CD4-positive, CD25-positive, alpha-beta regulatory T cell (primary cell): Measurements from ENCODE around the gene PLCXD3. TPM values are rescaled to one million over a fixed set of nuclear protein-coding genes. Genes with fewer than 3 reads are reported as not detected.

Source experiments
- ATAC-seq, 2 donors: fragments of 150-1000 bp; cut with Tn5 transposase; one replicate each; pipeline ENCODE4 v1.10.0; 2021; ENCODE audit warnings: low read depth in 2 of 2, moderate number of reproducible peaks in 2 of 2, moderate library complexity in 1 of 2
- DNase-seq, 3 donors: peaks; one replicate each; pipeline versions ENCODE4 v3.0.0 to v3.0.0-alpha.2; 2012 to 2022; ENCODE audit warnings: mixed read lengths in 1 of 3
- H3K27ac ChIP-seq: one replicate; pipeline ENCODE4 v1.7.0; 2013; ENCODE audit warnings: mild to moderate bottlenecking, low read length; ENCODE audit not compliant: insufficient read depth, poor library complexity, severe bottlenecking
- H3K27me3 ChIP-seq: one replicate; pipeline ENCODE4 v1.7.0; 2013; ENCODE audit warnings: low read length; ENCODE audit not compliant: control insufficient read depth, insufficient read depth
- H3K36me3 ChIP-seq: one replicate; pipeline ENCODE4 v1.7.0; 2013; ENCODE audit warnings: mild to moderate bottlenecking, low read length, moderate library complexity; ENCODE audit not compliant: control insufficient read depth, insufficient read depth
- H3K4me1 ChIP-seq: 2 replicates; pipeline ENCODE4 v1.7.0; 2013; ENCODE audit warnings: mild to moderate bottlenecking, low read length; ENCODE audit not compliant: insufficient read depth, control insufficient read depth, poor library complexity, severe bottlenecking
- H3K4me3 ChIP-seq: one replicate; pipeline ENCODE4 v1.7.0; 2013; ENCODE audit warnings: low read depth, mild to moderate bottlenecking, low read length, moderate library complexity
- H3K9me3 ChIP-seq, 2 experiments: 1 replicate in 1 of 2; 2 replicates in 1 of 2; pipeline ENCODE4 v1.7.0; 2013; ENCODE audit warnings: low read length in 2 of 2, mild to moderate bottlenecking in 1 of 2, moderate library complexity in 1 of 2; ENCODE audit not compliant: control insufficient read depth in 2 of 2
- H3K27ac Mint-ChIP-seq, 3 donors: one replicate each; pipeline ENCODE4 v1.8.0; 2020 to 2022; ENCODE audit warnings: mild to moderate bottlenecking in 3 of 3, mixed read lengths in 3 of 3, moderate library complexity in 2 of 3
- H3K27me3 Mint-ChIP-seq: one replicate; pipeline ENCODE4 v1.8.0; 2022; ENCODE audit warnings: mild to moderate bottlenecking, mixed read lengths
- H3K36me3 Mint-ChIP-seq: one replicate; pipeline ENCODE4 v1.8.0; 2020; ENCODE audit warnings: mixed read lengths
- H3K4me1 Mint-ChIP-seq, 4 donors: one replicate each; pipeline ENCODE4 v1.8.0; 2020 to 2022; ENCODE audit warnings: mixed read lengths in 4 of 4, mild to moderate bottlenecking in 1 of 4
- H3K4me3 Mint-ChIP-seq, 4 donors: one replicate each; pipeline ENCODE4 v1.8.0; 2020 to 2022; ENCODE audit warnings: mild to moderate bottlenecking in 4 of 4, mixed read lengths in 4 of 4, moderate library complexity in 3 of 4
- H3K9me3 Mint-ChIP-seq, 7 donors: one replicate each; pipeline ENCODE4 v1.8.0; 2020 to 2022; ENCODE audit warnings: mixed read lengths in 7 of 7, mild to moderate bottlenecking in 3 of 7, moderate library complexity in 2 of 7
- polyA plus RNA-seq, 4 donors: library from polyadenylated mRNA; unstranded; fragments of 300-500 nt; fragmentation: Illumina TruSeq; gene quantifications; one replicate each; pipeline ENCODE4 v1.2.3, GENCODE V29; 2021
- total RNA-seq: library from RNA; stranded (reverse); gene quantifications from one replicate; pipeline ENCODE4 v1.2.3, GENCODE V29; 2022

The PLCXD3 gene
- total and polyA plus RNA-seq, 5 donors from 2014 or later, result not detected

DNA sequence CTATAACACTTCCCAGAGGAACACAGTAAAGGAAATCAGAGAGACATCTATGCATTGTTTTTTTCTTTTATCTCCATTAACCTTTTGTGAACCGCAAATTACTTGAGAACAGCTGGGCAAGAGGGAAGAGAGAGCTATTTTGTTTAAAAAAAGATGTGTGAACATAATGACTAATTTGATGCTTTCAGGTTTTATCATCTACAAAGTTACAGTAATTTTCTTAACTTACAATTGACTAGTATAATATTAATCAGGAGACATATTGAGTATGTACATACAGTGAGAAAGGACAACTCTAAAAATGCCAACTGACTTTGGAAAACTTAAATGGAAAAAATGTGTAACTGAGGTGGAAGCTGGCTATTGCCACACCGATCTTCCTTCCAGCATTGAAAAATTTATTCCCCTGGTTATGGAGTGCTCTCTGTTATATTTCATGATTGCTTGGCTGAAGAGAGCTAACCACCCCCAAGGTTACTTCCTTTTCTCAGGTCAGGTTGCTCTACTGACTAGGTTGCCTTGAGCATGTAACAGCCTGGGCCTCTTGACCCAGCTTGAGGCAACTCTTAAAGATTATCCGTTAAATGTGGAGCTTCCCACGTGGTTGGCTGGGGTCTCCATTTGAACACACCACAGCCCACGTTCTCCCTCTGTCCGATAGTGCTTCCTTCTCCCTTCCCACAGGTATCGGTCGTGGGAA lies 234.4 kb downstream of the PLCXD3 start:
- no peaks in the 10 kb centered on the region for H3K36me3 ChIP-seq
- no peak overlapping the region for H3K4me3 Mint-ChIP-seq
- H3K27me3 ChIP-seq, result no peaks in the 10 kb centered on the region
- ATAC-seq (no peak), DNase-seq (no peak)
- no peaks in the 10 kb centered on the region for H3K27me3 Mint-ChIP-seq
- no peaks in the 10 kb centered on the region for H3K9me3 ChIP-seq
- H3K4me1 ChIP-seq, result no peaks in the 10 kb centered on the region
- H3K4me3 ChIP-seq, result no peak overlapping the region
- H3K9me3 Mint-ChIP-seq, result peaks cover 0 to 6% (median 0%) of the 10 kb centered on the region in 7 donors
- no peaks in the 10 kb centered on the region for H3K36me3 Mint-ChIP-seq
- no peaks in the 10 kb centered on the region for H3K4me1 Mint-ChIP-seq
- H3K27ac Mint-ChIP-seq, result no peak overlapping the region
- no peak overlapping the region for H3K27ac ChIP-seq

DNA sequence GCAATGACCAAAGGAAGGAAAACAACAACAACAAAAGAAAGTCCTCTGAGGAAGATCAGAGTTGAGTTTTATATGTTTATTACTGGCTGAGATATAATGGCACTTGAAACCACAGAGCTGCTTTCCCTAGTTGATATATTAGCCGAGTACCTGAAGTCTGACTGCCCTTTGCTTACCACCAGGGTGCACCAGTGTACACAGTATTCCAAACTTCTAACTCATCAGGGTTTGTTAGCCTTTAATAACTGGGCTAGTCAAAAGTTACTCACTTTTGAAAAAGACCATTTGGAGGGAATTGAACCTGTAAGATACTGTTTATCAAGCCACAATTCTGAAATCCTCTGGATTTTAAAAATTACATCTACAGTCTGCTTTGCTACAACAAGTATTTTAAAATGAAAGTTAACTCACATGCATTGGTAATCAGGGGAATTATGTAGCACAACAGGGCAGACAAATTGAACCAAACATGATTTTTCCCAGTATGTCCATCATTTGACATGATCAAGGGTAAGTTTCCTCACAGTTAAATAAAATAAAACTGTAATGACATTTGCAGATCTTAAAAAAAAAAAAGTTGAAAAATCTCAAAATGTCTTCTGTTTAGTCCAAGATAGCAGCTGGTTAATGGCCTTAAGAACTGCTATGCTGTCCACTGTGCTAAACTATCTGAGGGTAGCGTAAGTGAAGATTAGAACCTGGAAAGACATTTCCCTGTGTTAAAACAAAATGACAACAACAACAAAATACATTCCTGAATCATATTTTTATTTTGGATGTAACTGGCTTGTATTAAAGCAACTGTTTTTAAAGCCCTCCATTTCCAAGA lies 239.8 kb downstream of the PLCXD3 start:
- H3K4me3 ChIP-seq, result no peak overlapping the region
- H3K4me3 Mint-ChIP-seq, result no peak overlapping the region
- H3K36me3 ChIP-seq, result no peaks in the 10 kb centered on the region
- DNase-seq (peak in 1 of 3 donors; percentile 4), ATAC-seq (no peak)
- no peaks in the 10 kb centered on the region for H3K9me3 ChIP-seq
- no peaks in the 10 kb centered on the region for H3K36me3 Mint-ChIP-seq
- H3K4me1 Mint-ChIP-seq, result no peaks in the 10 kb centered on the region
- no peaks in the 10 kb centered on the region for H3K9me3 Mint-ChIP-seq
- no peaks in the 10 kb centered on the region for H3K27me3 ChIP-seq
- H3K27ac Mint-ChIP-seq, result no peak overlapping the region
- no peaks in the 10 kb centered on the region for H3K27me3 Mint-ChIP-seq
- no peak overlapping the region for H3K27ac ChIP-seq
- H3K4me1 ChIP-seq, result no peaks in the 10 kb centered on the region

DNA sequence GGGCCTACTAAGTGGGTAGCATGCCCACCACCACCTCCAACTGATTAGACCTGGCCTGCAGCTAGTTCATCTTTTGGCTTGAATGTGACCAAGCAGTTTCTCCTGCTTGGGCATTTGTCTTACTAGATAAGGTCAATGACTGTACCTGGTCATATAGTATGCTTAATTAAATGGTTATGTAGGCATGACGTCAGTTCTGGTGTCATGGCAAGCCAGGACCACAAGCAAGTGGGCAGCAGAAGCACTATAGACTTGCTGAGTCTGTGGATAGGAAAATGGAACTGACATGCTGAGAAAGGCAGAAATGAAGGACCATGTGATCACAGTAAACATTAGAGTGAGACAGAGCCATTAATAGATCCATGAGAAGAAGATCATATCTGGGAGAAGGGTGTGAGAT lies 241.5 kb downstream of the PLCXD3 start:
- no peaks in the 10 kb centered on the region for H3K27me3 Mint-ChIP-seq
- H3K36me3 ChIP-seq, result no peaks in the 10 kb centered on the region
- no peaks in the 10 kb centered on the region for H3K4me1 ChIP-seq
- DNase-seq (no peak), ATAC-seq (no peak)
- no peaks in the 10 kb centered on the region for H3K9me3 Mint-ChIP-seq
- H3K27ac ChIP-seq, result no peak overlapping the region
- H3K36me3 Mint-ChIP-seq, result no peaks in the 10 kb centered on the region
- no peaks in the 10 kb centered on the region for H3K4me1 Mint-ChIP-seq
- no peak overlapping the region for H3K4me3 Mint-ChIP-seq
- H3K4me3 ChIP-seq, result no peak overlapping the region
- H3K27ac Mint-ChIP-seq, result no peak overlapping the region
- no peaks in the 10 kb centered on the region for H3K9me3 ChIP-seq
- no peaks in the 10 kb centered on the region for H3K27me3 ChIP-seq

DNA sequence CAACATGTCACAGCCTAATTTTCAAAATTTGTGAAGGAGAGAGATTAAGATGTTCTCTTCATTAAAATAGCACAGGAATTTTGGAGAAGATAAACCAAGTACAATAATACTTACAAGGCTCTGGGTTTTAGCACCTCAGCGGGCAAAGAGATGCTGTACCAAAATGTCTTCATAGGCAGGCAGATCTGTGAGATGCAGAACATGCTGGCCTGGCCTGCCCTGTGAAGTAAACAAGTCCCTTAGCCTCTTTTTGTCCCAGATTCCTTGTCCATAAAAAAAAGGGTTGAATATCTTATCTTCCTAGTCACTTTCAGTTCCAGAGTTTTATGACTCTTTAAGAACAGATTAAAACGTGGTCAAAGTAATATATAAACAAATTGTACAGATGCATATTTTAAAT lies 244.0 kb downstream of the PLCXD3 start:
- Mint-ChIP-seq H3K36me3 (no peaks in the 10 kb centered on the region), H3K27me3 (peaks cover 5% of the 10 kb centered on the region), H3K4me3 (no peak overlapping the region), H3K4me1 (no peaks in the 10 kb centered on the region), H3K27ac (no peak overlapping the region), H3K9me3 (peaks cover 0 to 4% (median 0%) of the 10 kb centered on the region in 7 donors)
- Histone ChIP-seq H3K9me3 (no peaks in the 10 kb centered on the region), H3K27ac (no peak overlapping the region), H3K27me3 (no peaks in the 10 kb centered on the region), H3K36me3 (no peaks in the 10 kb centered on the region), H3K4me1 (no peaks in the 10 kb centered on the region), H3K4me3 (no peak overlapping the region)
- no peak for ATAC-seq
- DNase-seq, result no peak

DNA sequence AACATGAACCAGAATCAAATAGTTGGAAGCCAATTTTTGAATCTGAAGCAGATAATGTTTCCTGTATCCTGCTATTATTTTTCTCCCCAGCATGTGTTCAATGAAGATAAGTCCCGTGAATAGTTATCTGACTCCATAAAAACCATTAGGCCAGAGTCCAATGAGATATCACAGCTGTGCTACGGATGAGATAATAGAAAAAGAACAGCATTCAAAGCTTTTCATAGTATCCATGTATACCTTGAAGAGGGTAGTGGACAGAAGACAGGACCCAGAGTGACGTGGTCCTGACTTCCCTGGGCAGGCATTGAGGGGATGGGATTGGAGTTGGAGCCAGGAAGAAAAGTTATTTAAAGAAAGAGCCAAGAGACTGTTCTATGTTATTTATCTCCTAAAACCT lies 246.4 kb downstream of the PLCXD3 start:
- Histone ChIP-seq H3K27ac (no peak overlapping the region), H3K9me3 (no peaks in the 10 kb centered on the region), H3K36me3 (no peaks in the 10 kb centered on the region), H3K4me3 (no peak overlapping the region), H3K27me3 (no peaks in the 10 kb centered on the region), H3K4me1 (no peaks in the 10 kb centered on the region)
- ATAC-seq, result no peak
- H3K27me3 Mint-ChIP-seq, result peaks cover 5% of the 10 kb centered on the region
- no peak overlapping the region for H3K4me3 Mint-ChIP-seq
- no peak for DNase-seq
- no peaks in the 10 kb centered on the region for H3K4me1 Mint-ChIP-seq
- H3K36me3 Mint-ChIP-seq, result no peaks in the 10 kb centered on the region
- H3K9me3 Mint-ChIP-seq, result peaks cover 0 to 4% (median 0%) of the 10 kb centered on the region in 7 donors
- no peak overlapping the region for H3K27ac Mint-ChIP-seq

DNA sequence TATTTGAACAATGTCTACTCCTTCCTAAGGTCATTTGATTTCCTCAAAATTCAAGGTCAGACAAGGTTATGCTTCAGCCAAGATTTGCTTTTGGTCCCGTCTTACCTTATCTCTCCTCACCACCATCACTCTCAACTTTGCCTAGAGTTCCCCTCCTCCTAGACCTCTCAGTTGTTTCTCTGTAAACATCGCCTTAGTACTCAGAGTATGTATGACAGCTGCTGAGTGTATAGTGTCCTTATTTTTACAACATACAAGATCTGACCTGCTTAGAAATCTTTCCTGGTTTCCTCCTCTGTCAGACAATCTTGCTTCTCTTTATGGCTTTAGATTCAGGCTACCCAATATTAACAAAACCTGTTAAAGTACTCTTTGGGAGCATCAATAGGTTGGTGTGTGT lies 247.1 kb downstream of the PLCXD3 start:
- Histone ChIP-seq H3K36me3 (no peaks in the 10 kb centered on the region), H3K4me1 (no peaks in the 10 kb centered on the region), H3K27me3 (no peaks in the 10 kb centered on the region), H3K27ac (no peak overlapping the region), H3K4me3 (no peak overlapping the region), H3K9me3 (no peaks in the 10 kb centered on the region)
- no peak for ATAC-seq
- no peak overlapping the region for H3K27ac Mint-ChIP-seq
- H3K36me3 Mint-ChIP-seq, result no peaks in the 10 kb centered on the region
- no peak overlapping the region for H3K4me3 Mint-ChIP-seq
- DNase-seq, result no peak
- peaks cover 0 to 4% (median 0%) of the 10 kb centered on the region in 7 donors for H3K9me3 Mint-ChIP-seq
- no peaks in the 10 kb centered on the region for H3K4me1 Mint-ChIP-seq
- peaks cover 5% of the 10 kb centered on the region for H3K27me3 Mint-ChIP-seq
